NK-92 (cell line): Measurements from ENCODE around the gene TICAM2.

Source experiments
- DNase-seq: peaks from one replicate; lab custom pipeline; 2025; ENCODE audit not compliant: unreplicated experiment; lab: John Stamatoyannopoulos, UW

The TICAM2 gene

DNA sequence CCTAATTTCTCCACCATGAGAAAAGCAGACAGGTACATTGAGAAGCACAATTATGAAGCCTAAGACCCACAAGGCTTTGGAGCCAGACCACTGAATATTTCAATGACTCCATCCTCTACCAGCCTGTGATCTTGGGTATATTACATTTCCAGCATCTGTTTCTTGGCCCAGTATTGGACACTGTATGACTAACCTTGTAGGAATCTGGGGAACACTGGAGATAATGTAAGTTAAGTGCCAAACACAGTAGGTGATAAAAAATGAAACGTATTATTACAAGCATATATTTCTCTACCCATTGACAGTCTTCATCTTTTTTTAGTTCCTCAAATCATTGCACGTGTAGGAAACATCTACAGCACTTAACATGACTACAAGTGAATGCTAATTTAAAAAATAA is 29.1 kb downstream of the TICAM2 start:
- DNase-seq: no peak

DNA sequence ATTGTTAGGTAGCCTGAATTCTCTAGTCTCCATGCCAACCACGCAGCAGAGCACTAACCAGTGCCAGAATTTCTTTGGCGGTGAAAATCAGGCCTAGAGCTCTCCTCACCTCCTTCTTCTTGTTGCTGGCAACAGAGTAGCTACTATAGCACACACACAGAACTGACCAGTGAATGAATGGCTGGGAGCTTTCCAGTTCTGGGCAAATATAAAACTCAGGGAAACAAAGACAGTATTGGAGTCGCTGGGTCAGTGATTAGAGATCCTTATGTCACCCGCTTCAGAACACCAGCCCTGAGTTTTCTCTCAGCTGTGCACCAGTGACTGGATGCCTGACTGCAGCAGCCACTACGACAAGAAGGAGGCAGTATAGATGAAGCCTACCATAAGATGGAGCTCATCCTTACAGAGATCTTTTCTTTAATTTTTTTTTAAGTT is 30.8 kb downstream of the TICAM2 start:
- no peak for DNase-seq

- DNase-seq: no peak
Observed at GRCh38 chr5:115568668-115569067, 33.6 kb downstream of the TICAM2 start.

GRCh38 chr5:115565233-115565632 is 37.0 kb downstream of the TICAM2 start:
- no peak for DNase-seq

- no peak for DNase-seq
Observed at GRCh38 chr5:115561176-115561575, 41.1 kb downstream of the TICAM2 start.

DNA sequence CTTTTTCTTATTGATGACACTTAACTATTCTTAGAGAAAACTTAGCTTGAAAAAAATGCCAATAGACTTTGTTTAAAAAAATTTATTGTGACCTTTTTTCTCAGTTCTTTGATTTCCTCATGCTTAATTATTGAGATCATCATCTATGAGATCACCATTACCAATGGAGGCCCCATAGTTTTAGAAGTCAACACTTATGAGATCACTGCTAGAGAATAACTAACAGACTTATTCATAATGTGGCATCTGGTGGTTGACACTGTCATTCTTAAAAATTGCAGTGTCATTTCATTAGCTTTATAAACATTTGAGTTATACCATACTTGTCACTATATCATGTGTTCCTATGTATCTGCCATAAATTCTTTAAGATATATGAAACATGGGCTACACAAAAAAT is 42.8 kb downstream of the TICAM2 start:
- no peak for DNase-seq

DNA sequence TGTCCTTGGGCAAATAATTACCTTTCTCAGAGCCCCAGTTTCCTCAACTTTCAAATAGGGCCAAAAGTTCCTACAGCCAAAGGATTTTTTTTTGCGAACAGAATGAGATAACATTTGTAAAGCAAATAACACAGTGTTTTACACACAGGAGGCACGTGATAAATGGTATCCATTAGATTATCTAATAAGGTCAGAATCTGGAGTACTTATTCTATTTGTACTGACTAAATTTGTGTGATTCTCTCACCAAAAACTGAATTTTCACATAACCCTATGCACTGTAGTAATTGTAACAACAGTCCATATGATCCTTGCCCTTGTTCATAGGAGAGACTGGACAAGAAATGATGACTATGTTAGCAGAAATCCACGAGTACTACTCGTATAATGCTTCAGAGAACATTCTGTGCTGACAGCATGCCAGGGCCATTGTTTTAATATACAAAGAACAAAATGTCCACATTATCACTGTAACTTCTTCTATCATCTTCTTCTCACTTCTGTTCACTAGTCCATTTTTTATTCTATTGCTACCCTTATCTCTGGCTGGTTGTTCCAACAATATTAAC is 43.8 kb downstream of the TICAM2 start:
- DNase-seq: no peak

DNA sequence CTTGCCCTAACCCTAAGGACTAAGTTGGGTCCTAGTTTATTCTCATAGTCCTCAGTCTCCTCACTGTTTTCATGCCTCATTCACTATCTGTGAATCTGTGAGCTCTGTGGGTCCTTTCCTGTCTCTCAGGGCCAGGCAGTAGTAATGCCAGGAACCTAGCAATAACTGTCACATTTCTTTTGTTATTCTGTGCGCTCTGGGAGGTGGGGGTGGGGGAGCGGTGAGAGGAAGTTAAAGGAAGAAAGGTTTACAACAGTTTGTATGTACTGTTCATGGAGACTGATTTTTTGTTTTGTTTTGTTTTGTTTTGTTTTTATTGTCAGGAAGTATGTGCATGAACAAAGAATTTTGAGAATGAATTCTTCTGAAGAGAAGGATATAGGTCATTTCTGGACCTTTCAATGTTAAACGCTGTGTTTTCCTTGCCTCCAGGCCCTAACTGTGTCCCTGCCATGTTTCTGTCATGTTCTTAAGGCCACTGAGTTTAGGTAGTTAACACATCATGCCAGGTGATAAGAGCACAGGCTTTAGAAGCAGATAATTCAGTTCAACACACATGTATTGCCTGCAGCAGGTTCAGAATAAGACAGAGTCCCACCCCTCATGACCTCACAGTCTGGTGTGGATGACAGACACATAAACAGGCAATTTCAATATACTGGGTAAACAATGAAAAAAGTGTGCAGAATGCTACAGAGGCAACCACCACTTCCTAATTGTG is 44.5 kb downstream of the TICAM2 start:
- DNase-seq: no peak

GRCh38 chr5:115556276-115556675 is 46.0 kb downstream of the TICAM2 start:
- no peak for DNase-seq

GRCh38 chr5:115555084-115555633 is 47.1 kb downstream of the TICAM2 start:
- DNase-seq: no peak

GRCh38 chr5:115553082-115553481 is 49.2 kb downstream of the TICAM2 start:
- DNase-seq: no peak

- DNase-seq: no peak
Observed at GRCh38 chr5:115551415-115551814, 50.9 kb downstream of the TICAM2 start.

DNA sequence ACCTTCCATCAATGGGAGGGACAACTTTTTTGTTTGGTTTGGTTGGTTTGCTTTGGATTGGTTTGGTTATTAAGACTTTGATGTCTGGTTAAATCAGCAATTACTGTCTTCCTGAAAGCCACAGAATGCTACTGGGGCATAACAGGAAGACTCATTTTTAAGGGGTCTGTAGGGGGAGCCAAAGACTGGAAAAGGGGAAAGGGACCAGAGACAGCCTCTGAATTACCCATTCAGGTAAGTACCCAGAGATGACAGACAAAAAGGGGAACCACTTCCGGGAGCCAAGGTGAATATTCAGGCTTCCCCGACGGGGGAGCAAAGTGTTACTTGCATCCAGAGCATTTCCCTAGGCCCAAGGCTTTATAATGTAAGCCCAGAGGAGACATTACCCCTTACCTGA is 53.1 kb downstream of the TICAM2 start:
- DNase-seq: no peak

DNA sequence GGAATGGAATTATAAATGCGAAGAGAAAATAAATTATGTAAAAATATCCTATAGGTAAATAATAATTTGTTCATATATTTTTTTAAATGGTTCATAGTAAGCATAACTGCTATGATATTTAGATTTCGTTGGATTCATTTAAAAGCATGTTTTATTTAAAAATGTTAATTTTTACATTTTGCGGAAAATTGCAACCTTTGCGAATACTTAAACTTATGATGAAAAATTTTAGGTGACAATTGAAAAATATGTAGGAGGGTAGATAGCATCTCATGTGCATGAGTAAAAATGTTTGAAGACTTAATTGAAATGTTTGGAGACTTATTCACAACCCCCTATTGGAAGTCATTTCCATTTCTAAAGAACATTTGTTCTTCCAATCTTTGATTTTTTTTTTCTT is 53.6 kb downstream of the TICAM2 start:
- no peak for DNase-seq

DNA sequence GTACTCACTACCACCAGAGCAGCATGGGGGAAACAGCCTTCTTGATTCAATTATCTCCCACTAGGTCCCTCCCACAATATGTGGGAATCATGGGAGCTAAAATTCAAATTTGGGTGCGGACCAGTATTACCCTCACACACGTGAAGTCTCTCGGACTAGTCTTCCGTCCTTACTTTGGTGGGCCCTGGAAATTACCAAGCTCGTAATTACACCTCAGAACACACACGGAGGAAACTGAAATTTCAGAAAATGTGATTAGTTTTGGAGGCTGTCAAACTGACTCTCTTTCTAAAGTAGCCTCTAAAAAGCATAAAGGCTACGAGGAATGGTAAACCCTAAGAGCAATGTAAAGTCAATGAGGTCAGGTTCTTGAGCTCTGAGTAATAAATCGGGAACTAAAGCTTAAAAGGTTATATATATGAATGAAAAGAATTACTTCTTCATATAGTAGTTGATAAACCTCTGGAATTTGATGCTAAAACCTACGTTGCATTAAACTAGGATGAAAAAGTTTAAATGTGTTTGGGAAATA is 56.9 kb downstream of the TICAM2 start:
- no peak for DNase-seq

GRCh38 chr5:115544436-115545350 is 57.6 kb downstream of the TICAM2 start, which contains the start of gene FEM1C:
FEM1C (minus strand) TSS chr5:115544775; CDS start chr5:115543493, 1,282 bp downstream.
- DNase-seq: peak; percentile 84

GRCh38 chr5:115544043-115544435 is 58.2 kb downstream of the TICAM2 start:
- DNase-seq: no peak

GRCh38 chr5:115543365-115544042 is 58.8 kb downstream of the TICAM2 start:
- no peak for DNase-seq

DNA sequence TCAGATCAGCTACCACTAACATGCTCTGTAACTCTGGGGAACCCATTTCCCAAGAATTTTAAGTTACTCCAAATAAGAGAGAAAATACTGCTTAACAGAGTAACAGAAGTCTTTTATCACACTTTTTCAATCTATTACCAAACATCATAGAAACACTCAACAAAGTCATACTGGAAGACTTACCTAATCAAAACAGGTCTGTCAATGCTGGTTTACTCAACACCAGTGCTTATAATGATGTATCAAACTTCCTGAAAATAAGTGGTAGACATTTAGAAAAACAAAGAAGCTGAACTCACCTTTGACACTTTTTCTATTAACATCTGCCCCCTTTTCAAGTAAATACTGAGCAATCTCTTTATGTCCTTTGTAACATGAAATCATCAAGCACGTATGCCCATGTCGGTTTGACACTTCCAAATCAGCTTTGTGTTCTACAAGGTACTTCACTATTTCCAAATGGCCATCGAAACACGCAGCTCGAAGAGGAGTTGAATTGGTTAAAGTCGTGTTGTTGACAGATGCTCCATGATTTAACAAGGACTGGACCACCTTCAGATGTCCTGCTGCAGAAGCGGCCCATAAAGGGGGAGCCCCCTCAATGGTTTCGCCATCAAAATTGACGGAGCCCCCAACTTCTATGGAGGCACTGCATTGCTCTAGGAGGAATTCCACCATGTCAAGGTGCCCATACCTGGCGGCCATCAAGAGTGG is 59.5 kb downstream of the TICAM2 start:
- no peak for DNase-seq

- DNase-seq: no peak
Observed at GRCh38 chr5:115542086-115542485, 60.2 kb downstream of the TICAM2 start.
